Spinal cord (tissue), 10 donors: ENCODE measurements around the gene ADTRP. TPM values are rescaled to one million over a fixed set of nuclear protein-coding genes. Genes with fewer than 3 reads are reported as not detected.
"Not testable (repeated sequence)": the region's sequence is repeated elsewhere in the genome, so short reads cannot be mapped to it uniquely, and the experiment has no call there.

Experiments
- DNase-seq, 6 donors: peaks; one replicate each; pipeline versions ENCODE4 v3.0.0 to v3.0.0-alpha.2; 2013 to 2015; ENCODE audit warnings: low spot score in 6 of 6, low read depth in 4 of 6
- H3K27ac ChIP-seq: one replicate; pipeline ENCODE4 v1.5.1; 2013; ENCODE audit warnings: low read depth, low read length, control low read depth
- H3K27me3 ChIP-seq: one replicate; pipeline ENCODE4 v1.6.1; 2013; ENCODE audit warnings: low read length; ENCODE audit not compliant: control insufficient read depth, insufficient read depth
- H3K36me3 ChIP-seq: one replicate; pipeline ENCODE4 v1.6.1; 2013; ENCODE audit warnings: low read length; ENCODE audit not compliant: control insufficient read depth, insufficient read depth
- H3K4me1 ChIP-seq: one replicate; pipeline ENCODE4 v1.6.1; 2013; ENCODE audit warnings: low read length; ENCODE audit not compliant: control insufficient read depth, insufficient read depth
- H3K4me3 ChIP-seq: one replicate; pipeline ENCODE4 v1.5.1; 2013; ENCODE audit warnings: low read depth, low read length, control low read depth
- H3K9me3 ChIP-seq: one replicate; pipeline ENCODE4 v1.6.1; 2013; ENCODE audit warnings: low read length; ENCODE audit not compliant: control insufficient read depth, insufficient read depth
- WGBS: methylation state at CpG from one replicate; pipeline ENCODE4 v1.1.5; 2013; ENCODE audit warnings: missing lambda C conversion rate; ENCODE audit not compliant: insufficient coverage; 5-methylcytosine and 5-hydroxymethylcytosine counted together
- polyA plus RNA-seq, 2 donors: library from polyadenylated mRNA; unstranded; fragments of 120-200 nt; gene quantifications; one replicate each; pipeline ENCODE4 v1.2.1, GENCODE V29; 2013; ENCODE audit not compliant: insufficient read length in 2 of 2
- total RNA-seq, 2 donors: library from RNA; depleted of rRNA in 1 of 2; stranded (reverse); fragments of 120-200 nt in 1 of 2; fragments of >200 nt in 1 of 2; gene quantifications; one replicate each; pipeline versions ENCODE4 v1.2.3 to v1.2.4, GENCODE V29; 2013 to 2014
- donor health status: healthy.

ADTRP gene
- total and polyA plus RNA-seq, 4 donors: 0.38 to 0.88 (median 0.63) TPM; not detected in 1

DNA sequence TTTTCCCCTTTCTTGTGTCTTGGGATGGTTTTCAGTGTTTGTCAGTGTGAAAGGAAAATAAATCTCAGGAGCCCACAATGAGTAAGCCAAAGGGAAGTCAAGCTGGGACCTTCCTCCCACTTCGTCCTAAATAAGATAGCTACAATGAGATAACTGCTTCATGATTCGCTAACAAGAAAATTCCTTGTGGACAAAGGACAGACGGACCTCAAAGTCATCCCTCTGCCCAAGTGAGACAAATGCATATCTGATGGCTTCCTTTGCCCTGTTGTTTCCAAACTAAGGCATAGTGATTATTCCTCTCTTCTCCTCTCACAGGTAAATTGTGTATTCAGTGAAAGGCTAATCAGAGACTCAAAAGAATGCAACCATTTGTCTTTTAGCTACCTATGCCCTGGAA lies 26.1 kb upstream of the ADTRP start:
- no peak overlapping the region for H3K4me3 ChIP-seq
- H3K9me3 ChIP-seq: no peaks in the 10 kb centered on the region
- WGBS: no CpG with 5 or more reads among the region's 3 CpGs
- no peaks in the 10 kb centered on the region for H3K4me1 ChIP-seq
- no peaks in the 10 kb centered on the region for H3K27me3 ChIP-seq
- H3K36me3 ChIP-seq: no peaks in the 10 kb centered on the region
- no peak for DNase-seq
- H3K27ac ChIP-seq: no peak overlapping the region

- H3K9me3 ChIP-seq: no peaks in the 10 kb centered on the region
- 83% methylated on average over 4 of the region's 6 CpGs for whole genome bisulfite sequencing
- H3K4me3 ChIP-seq: no peak overlapping the region
- no peak overlapping the region for H3K27ac ChIP-seq
- H3K36me3 ChIP-seq: no peaks in the 10 kb centered on the region
- no peaks in the 10 kb centered on the region for H3K4me1 ChIP-seq
- H3K27me3 ChIP-seq: no peaks in the 10 kb centered on the region
- peak in 1 of 6 donors; percentile 5 for DNase-seq
Measured at GRCh38 chr6:11804135-11804534, 25.5 kb upstream of the ADTRP start.

DNA sequence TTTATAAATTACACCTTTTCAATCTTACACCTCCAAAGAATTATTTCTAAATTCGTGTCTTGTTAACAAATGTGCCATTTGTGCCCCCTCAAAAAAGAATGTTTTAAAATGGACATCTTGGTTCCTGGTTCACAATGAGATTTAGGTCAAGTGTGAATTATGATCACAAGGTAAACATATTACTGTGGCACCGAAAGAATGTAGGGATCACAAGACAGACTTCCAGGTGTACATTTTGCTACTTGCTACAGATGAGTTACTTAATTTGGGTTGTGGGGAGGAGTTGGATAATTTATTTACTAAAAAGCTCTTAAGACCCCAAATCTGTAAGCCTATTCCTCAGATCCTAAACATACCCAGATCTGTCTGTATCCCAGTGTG lies 25.0 kb upstream of the ADTRP start:
- DNase-seq: no peak
- no peak overlapping the region for H3K4me3 ChIP-seq
- H3K27me3 ChIP-seq: no peaks in the 10 kb centered on the region
- H3K36me3 ChIP-seq: no peaks in the 10 kb centered on the region
- no peaks in the 10 kb centered on the region for H3K9me3 ChIP-seq
- no peaks in the 10 kb centered on the region for H3K4me1 ChIP-seq
- WGBS: no CpG with 5 or more reads among the region's 2 CpGs
- H3K27ac ChIP-seq: no peak overlapping the region

- H3K36me3 ChIP-seq: no peaks in the 10 kb centered on the region
- H3K4me3 ChIP-seq: no peak overlapping the region
- no peak for DNase-seq
- no CpG with 5 or more reads among the region's 6 CpGs for WGBS
- H3K4me1 ChIP-seq: no peaks in the 10 kb centered on the region
- no peak overlapping the region for H3K27ac ChIP-seq
- H3K9me3 ChIP-seq: no peaks in the 10 kb centered on the region
- no peaks in the 10 kb centered on the region for H3K27me3 ChIP-seq
Measured at GRCh38 chr6:11802886-11803590, 24.4 kb upstream of the ADTRP start.

- not testable (repeated sequence) for H3K27ac ChIP-seq, H3K4me1 ChIP-seq, H3K4me3 ChIP-seq, H3K9me3 ChIP-seq, H3K27me3 ChIP-seq, DNase-seq, H3K36me3 ChIP-seq
- no CpG with 5 or more reads among the region's 1 CpG for WGBS
Measured at GRCh38 chr6:11800531-11800930, 21.9 kb upstream of the ADTRP start.

GRCh38 chr6:11798538-11798937 lies 19.9 kb upstream of the ADTRP start:
- WGBS: 72% methylated on average over 2 of the region's 7 CpGs
- Histone ChIP-seq H3K4me1 (no peaks in the 10 kb centered on the region), H3K4me3 (no peak overlapping the region), H3K27ac (no peak overlapping the region), H3K27me3 (no peaks in the 10 kb centered on the region), H3K36me3 (no peaks in the 10 kb centered on the region), H3K9me3 (no peaks in the 10 kb centered on the region)
- no peak for DNase-seq

DNA sequence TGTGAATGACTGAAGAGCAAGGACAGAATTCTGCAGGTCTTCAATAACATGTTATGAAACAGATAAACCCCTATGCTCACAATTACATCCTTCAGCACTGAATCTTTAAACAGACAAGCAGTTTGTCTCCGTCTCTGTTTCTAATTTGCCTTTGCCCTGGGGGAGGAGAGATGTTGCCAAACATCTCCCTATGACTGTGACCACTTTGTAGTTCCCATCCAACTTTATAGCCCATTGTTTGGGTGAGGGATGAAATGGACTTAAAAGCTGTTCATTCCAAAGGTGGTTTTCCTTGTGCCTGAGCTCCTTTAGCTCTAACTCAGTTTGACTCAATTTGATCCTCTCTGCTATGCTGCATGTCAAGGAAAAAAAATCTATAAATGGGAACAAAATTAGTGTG lies 19.5 kb upstream of the ADTRP start:
- no peak for DNase-seq
- no peaks in the 10 kb centered on the region for H3K27me3 ChIP-seq
- no peaks in the 10 kb centered on the region for H3K4me1 ChIP-seq
- H3K36me3 ChIP-seq: no peaks in the 10 kb centered on the region
- no peak overlapping the region for H3K4me3 ChIP-seq
- no peak overlapping the region for H3K27ac ChIP-seq
- no CpG with 5 or more reads among the region's 1 CpG for WGBS
- H3K9me3 ChIP-seq: no peaks in the 10 kb centered on the region

GRCh38 chr6:11796829-11797228 lies 18.2 kb upstream of the ADTRP start:
- Histone ChIP-seq H3K9me3 (peaks cover 3% of the 10 kb centered on the region), H3K4me1 (no peaks in the 10 kb centered on the region), H3K27ac (no peak overlapping the region), H3K27me3 (no peaks in the 10 kb centered on the region), H3K36me3 (no peaks in the 10 kb centered on the region), H3K4me3 (no peak overlapping the region)
- WGBS: 78% methylated on average over 5 of the region's 5 CpGs
- DNase-seq: no peak

DNA sequence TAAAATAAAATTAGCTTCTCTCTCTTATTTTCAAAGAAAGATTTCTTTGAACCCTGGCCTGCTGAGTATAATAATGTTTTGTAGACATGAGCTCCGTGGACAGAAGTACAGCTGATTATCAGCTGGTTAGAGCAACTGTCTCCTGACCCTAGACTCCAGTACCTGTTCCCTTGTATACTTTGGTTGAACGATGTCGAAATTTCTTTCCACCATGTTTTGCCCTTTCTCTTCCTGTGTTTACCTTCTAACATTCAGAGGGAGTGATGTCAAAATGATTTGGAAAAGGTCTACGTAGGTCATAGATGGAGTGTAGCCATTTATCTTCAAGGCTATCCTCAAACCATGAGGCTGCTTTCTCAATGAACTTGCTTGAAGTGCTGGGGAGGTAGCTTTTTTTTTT lies 16.8 kb upstream of the ADTRP start:
- Histone ChIP-seq H3K27ac (no peak overlapping the region), H3K36me3 (no peaks in the 10 kb centered on the region), H3K4me1 (no peaks in the 10 kb centered on the region), H3K9me3 (peaks cover 3% of the 10 kb centered on the region), H3K27me3 (no peaks in the 10 kb centered on the region), H3K4me3 (no peak overlapping the region)
- 60% methylated on average over 1 of the region's 4 CpGs for WGBS
- DNase-seq: no peak

DNA sequence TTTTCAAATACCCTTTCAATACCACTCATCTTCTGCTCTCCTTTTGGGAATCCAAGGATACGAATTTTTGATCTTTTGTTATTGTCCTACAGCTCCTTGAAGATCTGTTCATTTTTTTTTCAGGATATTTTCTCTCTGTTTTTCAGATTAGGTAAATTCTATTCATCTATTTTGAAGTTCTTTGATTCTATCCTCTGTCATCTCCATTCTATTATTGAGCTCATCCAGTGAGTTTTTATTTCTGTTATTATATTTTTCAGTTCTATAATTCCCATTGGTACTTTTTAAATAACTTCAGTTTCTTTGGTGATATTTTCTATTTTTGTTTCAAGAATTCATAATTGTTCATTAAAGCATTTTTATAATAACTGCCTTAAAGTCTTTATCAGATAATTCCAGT lies 14.7 kb upstream of the ADTRP start:
- Histone ChIP-seq H3K27ac (no peak overlapping the region), H3K4me1 (no peaks in the 10 kb centered on the region), H3K36me3 (no peaks in the 10 kb centered on the region), H3K9me3 (peaks cover 3% of the 10 kb centered on the region), H3K27me3 (no peaks in the 10 kb centered on the region), H3K4me3 (no peak overlapping the region)
- no peak for DNase-seq
- WGBS: no CpG with 5 or more reads among the region's 1 CpG
